ENCODE data around the gene SNTG2.

Gene SNTG2

GRCh38 chr2:926896-927295 is 23.8 kb upstream of the SNTG2 start:
- no peak for DNase-seq (ENCODE audit: low read depth)

DNA sequence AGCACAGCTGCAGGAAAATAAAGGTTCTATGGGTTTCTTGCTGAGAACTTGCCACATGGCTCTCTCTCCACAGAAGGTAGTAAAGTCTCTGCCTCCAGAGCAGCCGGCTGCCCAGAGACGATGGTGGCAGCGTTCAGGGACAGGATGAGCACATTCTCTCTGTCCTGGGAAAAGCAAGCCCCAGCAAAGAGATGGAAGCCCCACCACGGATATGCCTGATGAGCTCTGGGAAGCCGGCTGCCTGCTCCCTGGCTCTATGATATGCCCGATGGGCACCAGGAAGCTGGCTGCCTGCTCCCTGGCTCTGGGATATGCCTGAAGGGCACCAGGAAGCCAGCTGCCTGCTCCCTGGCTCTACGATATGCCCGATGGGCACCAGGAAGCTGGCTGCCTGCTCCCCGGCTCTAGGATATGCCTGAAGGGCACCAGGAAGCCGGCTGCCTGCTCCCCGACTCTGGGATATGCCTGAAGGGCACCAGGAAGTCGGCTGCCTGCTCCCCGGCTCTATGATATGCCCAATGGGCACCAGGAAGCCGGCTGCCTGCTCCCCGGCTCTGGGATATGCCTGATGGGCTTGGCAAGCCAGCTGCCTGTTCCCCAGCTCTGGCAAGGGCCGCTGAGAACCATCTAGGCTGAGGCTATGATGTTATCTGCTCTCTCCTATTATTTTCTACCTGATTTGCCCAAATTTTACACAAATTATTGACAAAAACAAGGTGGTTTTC is 21.5 kb upstream of the SNTG2 start:
- no peak for DNase-seq (ENCODE audit: low read depth)

DNA sequence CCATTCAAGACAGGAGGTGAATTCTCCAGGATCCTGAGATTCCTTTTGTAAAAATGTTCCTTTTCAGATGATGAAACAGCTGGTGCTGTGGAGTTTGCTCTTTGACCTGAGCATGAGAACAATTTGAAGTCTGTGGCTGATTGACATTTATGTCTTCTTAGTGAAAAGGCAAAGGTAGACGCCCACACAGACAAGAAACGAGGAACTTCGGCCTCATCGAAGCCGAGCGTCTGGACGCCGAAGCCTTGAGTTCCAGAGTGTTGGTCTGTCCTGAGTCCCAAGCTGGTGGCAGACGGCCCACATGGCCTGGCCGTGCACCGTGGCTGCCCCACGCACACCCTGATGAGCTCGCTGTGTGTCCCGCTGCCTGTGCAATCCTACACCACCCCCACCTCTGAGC is 20.7 kb upstream of the SNTG2 start:
- DNase-seq (ENCODE audit: low read depth), result no peak

- no peak for DNase-seq (ENCODE audit: low read depth)
Observed at GRCh38 chr2:930935-931334, 19.7 kb upstream of the SNTG2 start.

- DNase-seq (ENCODE audit: low read depth), result no peak
Observed at GRCh38 chr2:932320-933115, 18.1 kb upstream of the SNTG2 start.

DNA sequence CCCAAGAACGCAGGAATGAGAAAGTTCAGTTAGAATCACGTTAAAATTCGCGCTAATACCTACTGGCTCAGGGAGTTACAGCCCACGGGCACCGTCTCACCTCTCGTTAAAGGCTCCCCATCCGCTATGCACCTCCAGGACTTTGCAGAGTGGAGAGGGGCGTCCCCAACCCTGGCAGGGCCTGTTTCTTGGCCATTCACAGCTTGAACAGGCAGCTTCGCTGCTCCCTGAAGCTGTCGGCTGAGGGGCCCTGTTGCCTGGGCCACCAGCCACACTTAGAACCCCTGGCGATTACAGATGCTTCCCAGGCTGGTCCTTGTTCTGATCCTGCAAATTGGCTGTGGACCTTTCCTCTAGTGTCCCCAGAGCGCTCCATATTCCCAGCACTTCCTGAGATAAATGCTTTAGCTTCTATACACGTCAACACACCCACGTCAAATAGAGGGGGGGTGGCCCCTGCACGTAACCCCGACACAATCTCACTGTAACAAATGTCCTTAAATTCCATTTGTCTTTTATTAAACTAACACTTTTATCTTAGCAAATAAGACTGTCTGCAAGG is 16.8 kb upstream of the SNTG2 start:
- DNase-seq (ENCODE audit: low read depth), result no peak

- no peak for DNase-seq (ENCODE audit: low read depth)
Observed at GRCh38 chr2:937530-937929, 13.1 kb upstream of the SNTG2 start.

DNA sequence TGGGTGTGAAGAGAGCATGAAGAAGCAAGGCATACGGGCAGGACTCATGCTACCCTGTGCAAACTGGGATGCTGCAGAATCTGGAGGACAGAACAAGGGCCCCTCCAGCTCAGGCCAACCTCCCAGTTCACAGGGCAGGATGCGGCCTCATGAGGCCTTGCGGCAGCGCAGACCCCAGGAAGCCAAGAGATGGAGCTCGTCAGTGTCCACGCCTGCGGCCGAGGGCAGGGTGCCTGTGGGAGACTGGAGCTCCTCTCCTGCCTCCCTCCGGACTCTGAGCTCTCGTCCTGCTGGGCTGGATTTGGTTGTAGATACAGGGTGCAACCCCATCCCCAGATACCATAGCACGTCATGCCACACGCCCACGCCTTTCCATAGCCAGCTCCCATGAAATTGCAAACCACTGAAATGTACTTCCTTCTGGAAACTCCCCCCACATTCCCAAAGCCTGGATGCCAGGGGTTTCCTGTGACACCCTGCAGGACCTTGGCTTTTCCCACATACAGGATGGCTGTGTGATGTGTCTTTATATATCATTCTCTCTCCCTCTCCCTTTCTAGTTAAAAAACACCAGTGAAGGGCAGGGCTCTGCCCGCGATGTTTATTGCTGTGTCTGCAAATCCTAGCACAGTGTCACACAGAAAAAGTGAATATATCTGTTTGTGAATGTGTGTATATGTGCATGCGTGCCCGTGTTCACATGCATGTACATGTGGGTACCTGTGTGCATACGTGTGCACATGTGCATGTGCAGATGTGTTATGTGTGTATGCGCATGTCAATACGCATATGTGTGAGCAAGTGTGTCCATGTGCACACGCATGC is 12.3 kb upstream of the SNTG2 start:
- no peak for DNase-seq (ENCODE audit: low read depth)

DNA sequence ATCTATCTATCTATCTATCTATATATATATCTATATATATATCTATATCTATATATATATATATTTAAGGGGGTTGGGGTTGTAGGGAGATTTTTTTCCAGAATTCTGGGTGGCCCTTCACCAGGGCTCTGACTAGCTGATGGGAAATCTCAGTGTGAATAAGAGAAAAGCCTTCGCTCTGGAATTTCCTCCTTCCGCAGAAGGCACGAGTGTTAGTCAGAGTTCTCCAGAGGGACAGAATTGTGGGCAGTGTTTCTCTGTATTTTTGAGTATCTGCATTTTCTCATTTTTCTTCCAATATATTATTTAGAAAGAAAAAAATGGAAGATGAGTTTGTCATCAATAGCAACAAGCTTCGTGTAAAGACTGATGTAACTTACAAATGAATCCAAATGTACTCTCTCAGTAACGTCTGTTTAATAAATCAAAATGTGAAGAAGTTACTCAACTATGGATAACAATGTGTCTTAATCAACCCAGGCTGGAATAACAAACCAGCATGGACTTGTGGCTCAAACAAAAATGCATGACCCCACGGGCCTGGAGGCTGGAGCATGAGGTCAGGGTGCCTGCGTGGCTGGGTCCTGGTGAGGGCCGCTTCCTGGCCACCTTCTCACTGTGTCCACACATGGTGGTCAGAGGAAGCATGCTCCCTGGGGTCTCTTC is 10.6 kb upstream of the SNTG2 start:
- no peak for DNase-seq (ENCODE audit: low read depth)

GRCh38 chr2:941871-942270 is 8.8 kb upstream of the SNTG2 start:
- no peak for DNase-seq (ENCODE audit: low read depth)

DNA sequence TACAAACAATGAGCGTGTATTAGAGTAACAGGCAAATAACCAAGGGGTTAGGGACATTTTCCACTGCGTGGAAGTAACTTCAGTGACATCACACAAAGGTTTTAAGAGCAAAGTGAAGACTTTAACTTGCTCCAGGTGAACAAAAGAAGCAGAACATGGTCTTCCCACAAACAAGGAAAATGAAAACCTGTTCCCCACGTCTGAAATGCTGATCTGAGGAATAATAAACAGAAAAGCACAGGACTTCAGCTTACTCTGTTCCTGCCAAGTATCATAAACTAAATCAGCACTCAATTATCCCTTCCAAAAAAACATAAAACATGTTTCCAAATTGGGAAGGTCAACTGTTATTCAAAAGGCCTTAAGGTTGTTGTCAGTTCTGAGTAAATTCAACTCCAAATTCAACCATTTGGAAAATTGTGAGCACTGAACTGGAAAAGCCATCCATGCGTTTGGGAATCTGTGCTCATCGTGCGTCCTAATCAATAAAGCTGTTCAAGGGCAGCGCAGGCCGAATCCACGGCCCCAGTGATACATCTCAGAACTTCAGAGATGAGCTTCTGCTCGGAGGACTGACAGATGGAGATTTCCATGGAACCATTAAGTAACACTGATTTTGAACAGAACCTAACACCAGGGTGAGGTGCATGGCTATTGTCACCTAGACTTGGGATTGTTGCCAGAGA is 7.7 kb upstream of the SNTG2 start:
- DNase-seq (ENCODE audit: low read depth), result no peak

DNA sequence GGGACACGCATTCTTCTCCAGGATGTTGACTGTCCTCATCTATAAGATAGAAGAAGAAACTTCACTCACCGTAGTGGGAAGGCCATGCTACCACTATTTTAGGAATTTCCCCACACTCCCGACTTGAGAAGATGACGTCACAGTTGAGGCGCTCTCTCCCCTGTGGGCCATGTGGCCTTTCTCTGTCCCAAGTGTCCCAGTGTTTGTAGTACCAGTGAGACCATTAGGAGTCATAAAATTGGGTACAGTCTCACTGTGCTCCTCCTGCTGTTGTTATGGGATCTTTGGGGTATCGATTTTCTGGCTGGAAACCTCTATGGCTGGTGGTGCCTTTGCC is 7.2 kb upstream of the SNTG2 start:
- no peak for DNase-seq (ENCODE audit: low read depth)

GRCh38 chr2:943821-944220 is 6.8 kb upstream of the SNTG2 start:
- no peak for DNase-seq (ENCODE audit: low read depth)

DNA sequence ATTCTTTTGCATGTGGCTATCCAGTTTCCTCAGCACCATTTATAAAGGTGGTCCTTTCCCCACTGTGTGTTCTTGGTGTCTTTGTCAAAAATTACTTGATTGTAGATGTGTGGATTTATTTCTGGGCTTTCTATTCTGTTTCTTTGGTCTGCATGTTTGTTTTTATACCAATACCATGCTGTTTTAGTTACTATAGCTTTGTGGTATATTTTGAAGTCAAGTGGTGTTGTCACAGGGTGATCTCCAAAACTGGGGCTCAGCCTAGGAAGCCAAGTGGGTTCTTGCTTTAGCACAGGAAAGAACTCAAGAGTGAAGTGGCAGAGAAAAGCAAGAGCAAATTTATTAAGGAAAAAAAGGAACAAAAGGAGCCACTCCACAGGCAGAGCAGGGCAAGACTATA is 6.0 kb upstream of the SNTG2 start:
- no peak for DNase-seq (ENCODE audit: low read depth)

DNA sequence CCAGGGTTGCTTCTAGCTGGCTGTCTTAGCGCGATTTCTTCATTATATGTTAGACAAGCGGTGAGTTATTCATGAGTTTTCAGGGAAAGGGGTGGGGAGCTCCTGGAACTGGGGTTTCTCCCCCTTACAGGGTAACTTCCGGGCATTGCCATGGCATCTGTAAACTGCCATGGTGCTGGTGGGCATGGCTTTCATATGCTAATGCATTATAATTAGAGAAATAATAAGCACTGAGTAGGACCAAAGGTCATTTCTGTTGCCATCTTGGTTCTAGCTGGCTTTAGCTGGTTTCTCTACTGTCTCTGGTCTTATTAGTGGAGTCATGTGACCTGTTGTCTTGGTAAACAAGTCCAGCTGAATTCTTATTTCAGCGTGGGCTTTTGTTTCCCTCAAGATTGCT is 5.5 kb upstream of the SNTG2 start:
- no peak for DNase-seq (ENCODE audit: low read depth)

DNA sequence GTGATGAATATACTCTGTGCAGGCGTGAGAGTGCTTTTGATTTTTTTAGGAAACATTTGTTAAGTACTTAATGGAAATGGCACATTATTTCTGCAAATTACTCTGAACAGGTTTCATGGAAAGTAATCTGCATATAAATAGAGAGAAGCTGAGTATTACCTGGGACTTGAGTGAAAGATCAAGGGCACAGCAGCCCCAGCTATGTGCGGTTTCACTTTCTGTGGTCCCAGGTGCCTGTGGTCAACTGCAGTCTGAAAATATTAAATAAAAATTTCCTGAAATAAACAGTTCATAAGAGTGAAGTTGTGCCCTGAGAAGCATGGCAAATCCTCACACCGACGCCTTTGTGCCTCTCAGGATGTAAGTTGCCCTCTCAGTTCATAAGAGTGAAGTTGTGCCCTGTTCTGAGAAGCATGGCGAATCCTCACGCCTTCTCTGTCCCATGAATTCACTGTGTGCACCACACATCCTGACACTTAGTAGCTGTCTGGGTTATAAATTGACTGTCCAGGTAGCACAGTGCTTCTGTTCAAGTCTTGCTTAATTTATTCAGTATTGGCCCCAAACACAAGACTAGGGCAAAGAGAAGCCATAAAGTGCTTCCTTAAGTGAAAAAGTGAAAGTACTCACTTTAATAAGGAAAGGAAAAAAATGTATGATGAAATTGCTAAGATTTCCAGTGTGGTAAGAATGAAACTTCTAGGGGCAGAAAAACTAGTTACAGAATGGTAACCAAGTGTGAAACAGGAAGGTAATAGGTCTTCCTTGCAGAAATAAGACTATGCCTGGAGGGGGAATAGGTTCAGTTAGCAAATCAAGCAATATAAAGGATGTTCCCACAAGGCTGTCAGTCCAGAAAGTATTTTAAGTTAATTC is 4.3 kb upstream of the SNTG2 start:
- no peak for DNase-seq (ENCODE audit: low read depth)

DNA sequence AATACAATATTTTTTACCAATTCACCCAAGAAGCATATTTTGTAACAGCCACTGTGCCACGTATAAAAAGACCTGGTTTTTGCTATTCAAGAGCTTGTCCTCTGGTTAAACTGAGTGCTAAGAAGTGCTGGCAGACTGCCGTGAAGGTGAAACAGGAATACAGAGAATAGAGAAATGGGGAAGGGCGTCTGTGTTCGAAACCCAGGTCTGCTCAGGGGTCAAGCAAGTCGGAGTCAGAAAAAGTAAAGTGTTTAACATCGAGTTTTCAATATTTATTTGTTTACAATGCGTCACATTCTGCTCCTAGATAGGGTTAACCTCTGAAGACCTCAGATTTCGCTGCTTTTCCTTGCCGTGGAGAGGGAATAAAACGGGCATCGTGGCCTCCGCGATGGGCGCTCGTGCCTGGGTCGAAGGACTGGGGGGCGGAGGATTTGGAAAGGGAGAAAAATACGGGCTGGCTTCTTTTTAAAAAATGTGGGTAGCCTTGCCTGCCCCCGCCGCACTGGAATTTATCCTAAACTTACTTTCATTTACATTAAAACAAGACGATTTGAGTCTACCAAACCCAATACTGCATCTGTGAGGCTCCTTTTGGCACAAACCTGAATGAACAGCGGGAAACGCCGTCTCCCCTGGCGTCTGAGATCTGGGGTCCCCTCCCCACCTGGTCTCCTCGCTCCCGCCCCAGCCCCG is 1.1 kb upstream of the SNTG2 start:
- DNase-seq (ENCODE audit: low read depth), result no peak

GRCh38 chr2:951224-952006 is 766 bp downstream of the SNTG2 start:
- no peak for DNase-seq (ENCODE audit: low read depth)

- no peak for DNase-seq (ENCODE audit: low read depth)
Observed at GRCh38 chr2:953408-953807, 2.8 kb downstream of the SNTG2 start.

All from activated T-cell treated with anti-CD3 and anti-CD28 coated beads for 24 hours (primary cell).